Ovary (tissue), 9 donors: Measurements from ENCODE around the gene RUSF1. TPM values are rescaled to one million over a fixed set of nuclear protein-coding genes. Genes with fewer than 3 reads are reported as not detected.

Experiments used
- DNase-seq, 5 donors: peaks; one replicate each; pipeline ENCODE4 v3.0.0-alpha.2; 2019 to 2020
- H3K27ac ChIP-seq, 2 donors: fragments of 200-600 bp; one replicate each; pipeline versions ENCODE4 v1.5.1 to v1.8.0; 2019 to 2022
- H3K27me3 ChIP-seq: fragments of 200-600 bp; one replicate; pipeline ENCODE4 v1.8.0; 2022
- H3K36me3 ChIP-seq: fragments of 200-600 bp; sonication (generic); one replicate; pipeline ENCODE4 v1.5.1; 2019
- H3K4me1 ChIP-seq: one replicate; pipeline ENCODE4 v1.8.1; 2013; ENCODE audit warnings: mild to moderate bottlenecking, moderate library complexity; ENCODE audit not compliant: insufficient read depth
- H3K4me3 ChIP-seq: fragments of 200-600 bp; sonication (generic); one replicate; pipeline ENCODE4 v1.5.1; 2017
- H3K9me3 ChIP-seq, 2 donors: fragments of 200-600 bp in 1 of 2; sonication (generic) in 1 of 2; one replicate each; pipeline versions ENCODE4 v1.5.1 to v1.8.1; 2013 to 2019; ENCODE audit warnings: mild to moderate bottlenecking in 1 of 2, moderate library complexity in 1 of 2
- EP300 ChIP-seq: sonication (generic); formaldehyde crosslinking; IDR thresholded peaks from one replicate; pipeline ENCODE4 v1.6.1; 2017; ENCODE audit warnings: antibody characterized with exemption
- POLR2A ChIP-seq: fragments of 450-650 bp; IDR thresholded peaks from one replicate; pipeline ENCODE4 v1.6.1; 2017; ENCODE audit warnings: antibody characterized with exemption, mild to moderate bottlenecking, moderate library complexity
- WGBS, 3 donors: extraction: QIAGEN DNeasy Blood & Tissue Kit in 1 of 3; methylation state at CpG; one replicate each; pipeline versions ENCODE4 v1.1.5 to v1.1.7; 2013 to 2017; 5-methylcytosine and 5-hydroxymethylcytosine counted together
- intact Hi-C, 4 donors: fragments of 100-400 bp; cut with DNase I; formaldehyde crosslinking; loops; one replicate each; pipeline versions ENCODE4 v1.11.0 to v1.15.1; 2022 to 2023
- polyA plus RNA-seq, 2 donors: library from polyadenylated mRNA; stranded (reverse); fragments of 200-250 nt in 1 of 2; fragments of 350-450 nt in 1 of 2; fragmentation: Illumina TruSeq in 1 of 2; extraction: RNeasy Lipid Tissue Mini Kit (QIAGEN cat#74804) in 1 of 2; gene quantifications; one replicate each; pipeline ENCODE4 v1.2.3, GENCODE V29; 2013 to 2014
- total RNA-seq, 7 donors: library from RNA; depleted of rRNA in 2 of 7; stranded (reverse); fragments of >200 nt in 2 of 7; fragmentation: NEBNext Ultra II Directional in 3 of 7; extraction: Animal tissue kit (Norgen Biotek cat#: 25700) in 3 of 7; gene quantifications; one replicate each; pipeline versions ENCODE4 v1.1.0 to v1.2.4, GENCODE V29; 2016 to 2023
- TF ChIP-seq, protein P1 (sequence below), 3 donors: fragments of 450-650 bp in 2 of 3; fragments of 200-600 bp in 1 of 3; IDR thresholded peaks; one replicate each; pipeline versions ENCODE4 v1.5.1 to v1.8.0; 2016 to 2022; ENCODE audit warnings: antibody characterized with exemption in 3 of 3, mild to moderate bottlenecking in 1 of 3
- donor health status: DM: no; HTN: no; CAD: no; lungs with moderate emphysema.
- donor health status: DM: no; HTN: no; CAD: no.
- donor health status: Bipolar disorder and iron deficiency.
- donor health status: DM: yes; HTN: yes; CAD: no.
- donor health status: DM: no; HTN: no; CAD: no.
- donor health status: DM: yes; HTN: yes; CAD: no.

The RUSF1 gene
- total and polyA plus RNA-seq, 9 donors = 39.8 to 98.4 (median 91.2) TPM

DNA sequence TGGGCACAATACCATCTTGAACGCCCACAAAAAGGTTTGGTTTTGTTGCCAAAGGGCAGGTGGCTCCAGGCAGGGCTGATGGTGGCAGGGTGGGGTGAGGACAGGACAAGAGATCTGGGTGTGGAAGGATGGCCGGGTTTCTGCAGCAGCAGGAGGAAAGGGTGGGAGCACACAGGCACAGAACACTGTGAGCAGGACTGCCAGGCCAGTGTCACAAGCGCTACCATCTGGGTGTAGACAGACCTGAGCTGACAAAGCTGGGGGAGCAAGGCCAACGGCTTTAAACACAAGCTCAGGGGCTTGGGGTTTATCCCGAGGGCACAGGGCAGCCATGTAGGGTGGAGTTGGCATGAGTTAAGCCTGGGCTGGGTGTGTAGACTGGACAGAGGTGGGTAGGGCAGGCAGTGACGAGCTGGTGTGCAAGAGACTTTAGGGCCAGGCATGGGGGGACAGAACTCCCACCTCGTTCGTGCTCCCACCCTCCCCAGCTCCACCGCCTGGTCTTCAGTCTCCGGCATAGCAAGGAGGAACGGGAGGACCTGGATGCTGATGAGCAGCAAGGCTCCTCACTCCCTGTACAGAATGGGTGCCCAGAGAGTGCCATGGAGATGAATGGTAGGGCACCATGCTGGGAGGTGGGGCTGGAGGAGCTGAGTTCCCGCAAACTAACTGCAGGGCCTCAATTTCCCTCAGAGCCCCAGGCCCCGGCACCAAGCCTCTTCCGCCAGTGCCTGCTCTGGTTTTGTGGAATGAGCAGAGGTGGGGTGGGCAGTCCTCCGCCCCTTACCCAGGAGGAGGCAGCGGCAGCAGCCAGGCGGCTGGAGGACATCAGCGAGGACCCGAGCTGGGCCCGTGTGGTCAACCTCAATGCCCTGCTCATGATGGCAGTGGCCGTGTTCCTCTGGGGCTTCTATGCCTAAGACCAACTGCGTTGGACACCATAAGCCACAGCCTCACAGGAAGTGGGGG lies 18.3 kb downstream of the RUSF1 start:
- Histone ChIP-seq H3K27ac (no peak overlapping the region), H3K36me3 (no peaks in the 10 kb centered on the region), H3K4me1 (peaks cover 11% of the 10 kb centered on the region), H3K27me3 (no peaks in the 10 kb centered on the region), H3K4me3 (no peak overlapping the region), H3K9me3 (no peaks in the 10 kb centered on the region)
- TF ChIP-seq EP300 (no peak), POLR2A (no peak)
- TF ChIP-seq, protein P1, sequence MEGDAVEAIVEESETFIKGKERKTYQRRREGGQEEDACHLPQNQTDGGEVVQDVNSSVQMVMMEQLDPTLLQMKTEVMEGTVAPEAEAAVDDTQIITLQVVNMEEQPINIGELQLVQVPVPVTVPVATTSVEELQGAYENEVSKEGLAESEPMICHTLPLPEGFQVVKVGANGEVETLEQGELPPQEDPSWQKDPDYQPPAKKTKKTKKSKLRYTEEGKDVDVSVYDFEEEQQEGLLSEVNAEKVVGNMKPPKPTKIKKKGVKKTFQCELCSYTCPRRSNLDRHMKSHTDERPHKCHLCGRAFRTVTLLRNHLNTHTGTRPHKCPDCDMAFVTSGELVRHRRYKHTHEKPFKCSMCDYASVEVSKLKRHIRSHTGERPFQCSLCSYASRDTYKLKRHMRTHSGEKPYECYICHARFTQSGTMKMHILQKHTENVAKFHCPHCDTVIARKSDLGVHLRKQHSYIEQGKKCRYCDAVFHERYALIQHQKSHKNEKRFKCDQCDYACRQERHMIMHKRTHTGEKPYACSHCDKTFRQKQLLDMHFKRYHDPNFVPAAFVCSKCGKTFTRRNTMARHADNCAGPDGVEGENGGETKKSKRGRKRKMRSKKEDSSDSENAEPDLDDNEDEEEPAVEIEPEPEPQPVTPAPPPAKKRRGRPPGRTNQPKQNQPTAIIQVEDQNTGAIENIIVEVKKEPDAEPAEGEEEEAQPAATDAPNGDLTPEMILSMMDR (IDR thresholded peaks at IDR 0.05) = no peak
- no peak for DNase-seq
- intact Hi-C loops = no loop called here
- 80 to 89% (median 81%) methylated on average over 21 to 22 of the region's 22 CpGs for WGBS, 3 donors

DNA sequence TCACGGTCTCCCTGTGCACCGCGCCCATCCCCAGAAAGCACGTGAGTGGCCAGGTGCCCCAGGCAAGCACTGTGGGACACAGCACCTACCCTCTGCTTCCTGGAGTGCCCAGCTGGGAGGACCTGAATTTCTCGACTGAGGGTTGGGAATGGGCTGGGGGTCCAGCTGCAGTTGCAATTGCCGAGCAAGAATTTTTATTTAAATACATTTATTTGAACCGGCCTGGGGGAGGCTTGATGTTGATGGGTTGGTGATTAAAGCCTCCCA lies 19.0 kb downstream of the RUSF1 start:
- Histone ChIP-seq H3K27ac (no peak overlapping the region), H3K9me3 (no peaks in the 10 kb centered on the region), H3K36me3 (no peaks in the 10 kb centered on the region), H3K4me1 (peaks cover 11% of the 10 kb centered on the region), H3K27me3 (no peaks in the 10 kb centered on the region), H3K4me3 (no peak overlapping the region)
- no peak for DNase-seq
- intact Hi-C loops = no loop called here
- TF ChIP-seq, protein P1 (IDR thresholded peaks at IDR 0.05) = no peak
- TF ChIP-seq EP300 (no peak), POLR2A (no peak)
- WGBS, 3 donors = 72 to 81% (median 76%) methylated on average over 7 of the region's 7 CpGs

DNA sequence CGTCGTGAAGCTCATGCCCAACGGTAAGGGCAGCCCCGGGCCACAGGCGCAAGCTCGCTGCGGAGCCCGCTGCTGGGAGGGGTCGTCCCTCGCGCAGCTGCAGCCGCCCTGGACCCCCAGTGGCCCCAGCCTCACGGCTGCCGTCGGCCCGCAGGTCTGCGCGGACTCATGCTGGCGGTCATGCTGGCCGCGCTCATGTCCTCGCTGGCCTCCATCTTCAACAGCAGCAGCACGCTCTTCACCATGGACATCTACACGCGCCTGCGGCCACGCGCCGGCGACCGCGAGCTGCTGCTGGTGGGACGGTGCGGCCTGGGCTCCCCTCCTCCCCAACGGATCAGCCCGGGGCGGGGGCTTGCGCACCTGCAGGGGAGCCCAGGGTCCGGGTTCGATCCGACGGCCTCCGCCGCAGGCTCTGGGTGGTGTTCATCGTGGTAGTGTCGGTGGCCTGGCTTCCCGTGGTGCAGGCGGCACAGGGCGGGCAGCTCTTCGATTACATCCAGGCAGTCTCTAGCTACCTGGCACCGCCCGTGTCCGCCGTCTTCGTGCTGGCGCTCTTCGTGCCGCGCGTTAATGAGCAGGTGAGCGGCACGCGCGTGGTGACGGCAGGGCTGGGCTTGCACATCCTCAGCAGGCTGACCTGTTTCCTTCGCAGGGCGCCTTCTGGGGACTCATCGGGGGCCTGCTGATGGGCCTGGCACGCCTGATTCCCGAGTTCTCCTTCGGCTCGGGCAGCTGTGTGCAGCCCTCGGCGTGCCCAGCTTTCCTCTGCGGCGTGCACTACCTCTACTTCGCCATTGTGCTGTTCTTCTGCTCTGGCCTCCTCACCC lies 19.5 kb downstream of the RUSF1 start:
- no peaks in the 10 kb centered on the region for H3K36me3 ChIP-seq
- no peaks in the 10 kb centered on the region for H3K9me3 ChIP-seq
- intact Hi-C loops = no loop called here
- H3K27ac ChIP-seq = no peak overlapping the region
- 25 to 41% (median 36%) methylated on average over 60 to 77 of the region's 77 CpGs for WGBS, 3 donors
- TF ChIP-seq, protein P1 (IDR thresholded peaks at IDR 0.05) = no peak
- TF ChIP-seq EP300 = no peak
- H3K4me1 ChIP-seq = peaks cover 11% of the 10 kb centered on the region
- H3K27me3 ChIP-seq = no peaks in the 10 kb centered on the region
- H3K4me3 ChIP-seq = peak overlapping the region; percentile 42
- peak in 1 of 5 donors; percentile 46 for DNase-seq

DNA sequence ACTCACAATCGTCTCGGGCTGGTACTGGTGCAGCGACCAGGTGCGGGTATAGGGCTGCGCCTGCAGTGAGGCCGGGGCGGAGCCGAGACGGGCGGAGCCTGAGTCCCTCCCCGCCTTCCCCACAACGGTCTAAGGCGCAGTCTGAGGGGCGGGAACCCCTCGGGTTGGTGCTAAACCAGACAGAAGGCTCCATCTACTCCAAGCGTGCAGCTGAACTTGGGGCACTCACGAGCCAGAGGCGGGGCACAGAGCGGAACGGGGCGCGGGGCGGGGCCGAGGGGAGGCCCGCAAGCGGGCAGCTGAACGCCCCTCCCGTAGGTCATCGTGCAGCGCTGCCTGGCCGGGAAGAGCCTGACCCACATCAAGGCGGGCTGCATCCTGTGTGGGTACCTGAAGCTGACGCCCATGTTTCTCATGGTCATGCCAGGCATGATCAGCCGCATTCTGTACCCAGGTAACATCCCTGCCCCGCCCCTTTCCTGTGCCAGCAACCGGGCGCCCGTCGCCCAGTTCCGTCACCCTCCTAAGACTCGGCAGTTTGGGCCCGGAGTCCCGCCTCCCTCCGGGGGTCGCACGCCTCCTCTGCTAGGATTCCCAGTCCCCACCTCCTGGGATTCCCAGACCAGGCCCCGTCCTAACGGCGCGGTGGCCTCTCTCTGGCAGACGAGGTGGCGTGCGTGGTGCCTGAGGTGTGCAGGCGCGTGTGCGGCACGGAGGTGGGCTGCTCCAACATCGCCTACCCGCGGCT lies 20.3 kb downstream of the RUSF1 start:
- TF ChIP-seq, protein P1 (IDR thresholded peaks at IDR 0.05) = no peak
- no peak for TF ChIP-seq EP300
- no peak for TF ChIP-seq POLR2A
- no peaks in the 10 kb centered on the region for H3K36me3 ChIP-seq
- H3K4me1 ChIP-seq = peaks cover 11% of the 10 kb centered on the region
- H3K27ac ChIP-seq = no peak overlapping the region
- WGBS, 3 donors = 1 to 2% (median 1%) methylated on average over 34 to 60 of the region's 60 CpGs
- peak in 2 of 5 donors; percentile 47 to 57 for DNase-seq
- no peaks in the 10 kb centered on the region for H3K9me3 ChIP-seq
- intact Hi-C loops = no loop called here
- no peaks in the 10 kb centered on the region for H3K27me3 ChIP-seq
- H3K4me3 ChIP-seq = peak overlapping the region; percentile 42
